Neural progenitor cell (in vitro differentiated cells): Measurements from ENCODE around the gene TAF10. TPM values are rescaled to one million over a fixed set of nuclear protein-coding genes. Genes with fewer than 3 reads are reported as not detected.

ENCODE experiments used
- DNase-seq: peaks from one replicate; pipeline ENCODE4 v3.0.0-alpha.2; 2016; ENCODE audit warnings: low spot score
- H2AFZ ChIP-seq: fragments of 200-600 bp; sonication (generic); replicated peaks from 2 replicates; pipeline ENCODE4 v1.6.1; 2016; ENCODE audit warnings: antibody characterized with exemption
- H3F3A ChIP-seq: fragments of 200-600 bp; sonication (generic); 2 replicates; pipeline ENCODE4 v1.6.1; 2016; ENCODE audit warnings: antibody characterized with exemption, low read depth
- H3K27ac ChIP-seq: fragments of 200-600 bp; sonication (generic); 2 replicates; pipeline ENCODE4 v1.5.1; 2016; ENCODE audit warnings: mild to moderate bottlenecking
- H3K27me3 ChIP-seq: fragments of 200-600 bp; sonication (generic); 2 replicates; pipeline ENCODE4 v1.6.1; 2016; ENCODE audit warnings: mild to moderate bottlenecking, moderate library complexity
- H3K36me3 ChIP-seq: fragments of 200-600 bp; sonication (generic); 2 replicates; pipeline ENCODE4 v1.5.1; 2016
- H3K4me1 ChIP-seq: fragments of 200-600 bp; sonication (generic); 2 replicates; pipeline ENCODE4 v1.6.1; 2016; ENCODE audit warnings: mixed run types
- H3K4me2 ChIP-seq: fragments of 200-600 bp; sonication (generic); 2 replicates; pipeline ENCODE4 v1.6.1; 2016
- H3K4me3 ChIP-seq: fragments of 200-600 bp; sonication (generic); 2 replicates; pipeline ENCODE4 v1.5.1; 2016
- H3K79me2 ChIP-seq: fragments of 200-600 bp; sonication (generic); 2 replicates; pipeline ENCODE4 v1.6.1; 2016; ENCODE audit warnings: low read depth
- H3K9ac ChIP-seq: fragments of 200-600 bp; sonication (generic); 2 replicates; pipeline ENCODE4 v1.6.1; 2016
- H3K9me3 ChIP-seq: fragments of 200-600 bp; sonication (generic); 2 replicates; pipeline ENCODE4 v1.5.1; 2016; ENCODE audit warnings: low read depth
- H4K20me1 ChIP-seq: fragments of 200-600 bp; sonication (generic); 2 replicates; pipeline ENCODE4 v1.6.1; 2016; ENCODE audit warnings: low read depth
- H3K27ac Mint-ChIP-seq: 3 replicates; pipeline ENCODE4 v1.8.0; 2021; ENCODE audit warnings: mixed read lengths
- H3K27me3 Mint-ChIP-seq: 2 replicates; pipeline ENCODE4 v1.8.0; 2022; ENCODE audit warnings: low read depth, mild to moderate bottlenecking, inconsistent platforms, moderate library complexity, mixed read lengths; ENCODE audit not compliant: insufficient read depth
- H3K36me3 Mint-ChIP-seq: 3 replicates; pipeline ENCODE4 v1.8.0; 2021; ENCODE audit warnings: mixed read lengths
- H3K4me1 Mint-ChIP-seq: 3 replicates; pipeline ENCODE4 v1.8.0; 2021; ENCODE audit warnings: mixed read lengths
- H3K4me3 Mint-ChIP-seq: 3 replicates; pipeline ENCODE4 v1.8.0; 2021; ENCODE audit warnings: mild to moderate bottlenecking, moderate library complexity, mixed read lengths
- H3K9me3 Mint-ChIP-seq: 3 replicates; pipeline ENCODE4 v1.8.0; 2020; ENCODE audit warnings: mixed read lengths
- CTCF ChIP-seq: fragments of 200-600 bp; sonication (generic); IDR thresholded peaks from 2 replicates; pipeline ENCODE4 v1.5.1; 2017; ENCODE audit warnings: antibody characterized with exemption, mild to moderate bottlenecking
- EZH2 ChIP-seq: fragments of 200-600 bp; sonication (generic); IDR thresholded peaks from 2 replicates; pipeline ENCODE4 v1.6.1; 2017; ENCODE audit warnings: antibody characterized with exemption, mild to moderate bottlenecking, moderate library complexity
- EZH2phosphoT487 ChIP-seq: fragments of 200-600 bp; sonication (generic); IDR thresholded peaks from 2 replicates; pipeline ENCODE4 v1.6.1; 2017; ENCODE audit warnings: antibody characterized with exemption
- total RNA-seq: library from RNA; depleted of rRNA; stranded (reverse); fragments of >200 nt; gene quantifications from 2 replicates; pipeline ENCODE4 v1.2.3, GENCODE V29; 2015; ENCODE audit warnings: low replicate concordance

The TAF10 gene
- total RNA-seq, 1 donor from 2014 or later: 34.1 TPM

- Histone ChIP-seq H3K27ac (no peak overlapping the region), H3K79me2 (no peaks in the 10 kb centered on the region), H3K27me3 (peaks cover 40% of the 10 kb centered on the region), H3K9me3 (no peaks in the 10 kb centered on the region), H3F3A (peaks cover 9% of the 10 kb centered on the region), H2AFZ (peak overlapping the region; percentile 96), H3K9ac (no peak overlapping the region), H3K4me3 (peak overlapping the region; percentile 51), H4K20me1 (peaks cover 4% of the 10 kb centered on the region), H3K4me2 (peak overlapping the region; percentile 91), H3K36me3 (no peaks in the 10 kb centered on the region), H3K4me1 (peaks cover 3% of the 10 kb centered on the region)
- Mint-ChIP-seq H3K27me3 (peaks cover 7% of the 10 kb centered on the region), H3K27ac (no peak overlapping the region), H3K4me1 (no peaks in the 10 kb centered on the region), H3K36me3 (peaks cover 34% of the 10 kb centered on the region), H3K4me3 (no peak overlapping the region), H3K9me3 (no peaks in the 10 kb centered on the region)
- no peak for DNase-seq
- peak; percentile 53 for TF ChIP-seq EZH2
- peak; percentile 62 for TF ChIP-seq EZH2phosphoT487
- no peak for TF ChIP-seq CTCF
These were observed 18.7 kb upstream of the TAF10 start for GRCh38 chr11:6630632-6631291.

- Mint-ChIP-seq H3K36me3 (peaks cover 35% of the 10 kb centered on the region), H3K9me3 (no peaks in the 10 kb centered on the region), H3K27ac (no peak overlapping the region), H3K4me1 (no peaks in the 10 kb centered on the region), H3K4me3 (no peak overlapping the region), H3K27me3 (peaks cover 7% of the 10 kb centered on the region)
- no peaks in the 10 kb centered on the region for H3K79me2 ChIP-seq
- peak overlapping the region; percentile 96 for H2AFZ ChIP-seq
- H3K4me3 ChIP-seq: peak overlapping the region; percentile 51
- H3K9me3 ChIP-seq: no peaks in the 10 kb centered on the region
- peak overlapping the region; percentile 91 for H3K4me2 ChIP-seq
- peaks cover 4% of the 10 kb centered on the region for H4K20me1 ChIP-seq
- no peak overlapping the region for H3K9ac ChIP-seq
- H3K4me1 ChIP-seq: peaks cover 3% of the 10 kb centered on the region
- H3K27me3 ChIP-seq: peaks cover 40% of the 10 kb centered on the region
- no peaks in the 10 kb centered on the region for H3K36me3 ChIP-seq
- peak; percentile 83 for TF ChIP-seq EZH2
- TF ChIP-seq CTCF: no peak
- peak; percentile 77 for TF ChIP-seq EZH2phosphoT487
- no peak overlapping the region for H3K27ac ChIP-seq
- peak; percentile 84 for DNase-seq
- peaks cover 9% of the 10 kb centered on the region for H3F3A ChIP-seq
These were observed 18.0 kb upstream of the TAF10 start for GRCh38 chr11:6629892-6630631.

- Histone ChIP-seq H3K27ac (no peak overlapping the region), H3K4me2 (peak overlapping the region; percentile 91), H3K27me3 (peaks cover 40% of the 10 kb centered on the region), H4K20me1 (peaks cover 4% of the 10 kb centered on the region), H2AFZ (peak overlapping the region; percentile 96), H3K4me3 (peak overlapping the region; percentile 51), H3K9ac (no peak overlapping the region), H3K36me3 (no peaks in the 10 kb centered on the region), H3K9me3 (no peaks in the 10 kb centered on the region), H3K4me1 (peaks cover 3% of the 10 kb centered on the region), H3K79me2 (no peaks in the 10 kb centered on the region), H3F3A (peaks cover 9% of the 10 kb centered on the region)
- no peak for DNase-seq
- no peak overlapping the region for H3K4me3 Mint-ChIP-seq
- peaks cover 7% of the 10 kb centered on the region for H3K27me3 Mint-ChIP-seq
- TF ChIP-seq EZH2phosphoT487 (no peak), EZH2 (no peak), CTCF (no peak)
- no peak overlapping the region for H3K27ac Mint-ChIP-seq
- H3K4me1 Mint-ChIP-seq: no peaks in the 10 kb centered on the region
- no peaks in the 10 kb centered on the region for H3K9me3 Mint-ChIP-seq
- peaks cover 36% of the 10 kb centered on the region for H3K36me3 Mint-ChIP-seq
These were observed 17.5 kb upstream of the TAF10 start for GRCh38 chr11:6629573-6629891.
